ENCODE results near the gene MAP3K3.

- TF ChIP-seq, protein P1, sequence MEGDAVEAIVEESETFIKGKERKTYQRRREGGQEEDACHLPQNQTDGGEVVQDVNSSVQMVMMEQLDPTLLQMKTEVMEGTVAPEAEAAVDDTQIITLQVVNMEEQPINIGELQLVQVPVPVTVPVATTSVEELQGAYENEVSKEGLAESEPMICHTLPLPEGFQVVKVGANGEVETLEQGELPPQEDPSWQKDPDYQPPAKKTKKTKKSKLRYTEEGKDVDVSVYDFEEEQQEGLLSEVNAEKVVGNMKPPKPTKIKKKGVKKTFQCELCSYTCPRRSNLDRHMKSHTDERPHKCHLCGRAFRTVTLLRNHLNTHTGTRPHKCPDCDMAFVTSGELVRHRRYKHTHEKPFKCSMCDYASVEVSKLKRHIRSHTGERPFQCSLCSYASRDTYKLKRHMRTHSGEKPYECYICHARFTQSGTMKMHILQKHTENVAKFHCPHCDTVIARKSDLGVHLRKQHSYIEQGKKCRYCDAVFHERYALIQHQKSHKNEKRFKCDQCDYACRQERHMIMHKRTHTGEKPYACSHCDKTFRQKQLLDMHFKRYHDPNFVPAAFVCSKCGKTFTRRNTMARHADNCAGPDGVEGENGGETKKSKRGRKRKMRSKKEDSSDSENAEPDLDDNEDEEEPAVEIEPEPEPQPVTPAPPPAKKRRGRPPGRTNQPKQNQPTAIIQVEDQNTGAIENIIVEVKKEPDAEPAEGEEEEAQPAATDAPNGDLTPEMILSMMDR (IDR thresholded peaks at IDR 0.05) = no peak
- TF ChIP-seq POLR2A (IDR thresholded peaks at IDR 0.05) = no peak
These were observed 81.5 kb downstream of the MAP3K3 start for GRCh38 chr17:63703556-63704258.

Measured in body of pancreas (tissue), 4 donors.